HEK293 (cell line): ENCODE results near the gene CENPS.

ENCODE experiments used
- BCL6B ChIP-seq: fragments of 450-650 bp; formaldehyde crosslinking; IDR thresholded peaks from 2 replicates; pipeline ENCODE4 v1.5.1; 2017; ENCODE audit warnings: missing biosample characterization, missing genetic modification characterization
- EGR2 ChIP-seq: fragments of 450-650 bp; formaldehyde crosslinking; IDR thresholded peaks from 2 replicates; pipeline ENCODE4 v1.5.1; 2016; ENCODE audit warnings: low read depth, missing biosample characterization, missing genetic modification characterization
- GFI1B ChIP-seq: fragments of 450-650 bp; formaldehyde crosslinking; IDR thresholded peaks from 2 replicates; pipeline ENCODE4 v1.5.1; 2016; ENCODE audit warnings: missing biosample characterization, missing genetic modification characterization
- GLIS1 ChIP-seq: fragments of 450-650 bp; formaldehyde crosslinking; IDR thresholded peaks from 2 replicates; pipeline ENCODE4 v1.5.1; 2016; ENCODE audit warnings: missing biosample characterization, missing genetic modification characterization
- HIC1 ChIP-seq: fragments of 450-650 bp; formaldehyde crosslinking; IDR thresholded peaks from 2 replicates; pipeline ENCODE4 v1.5.1; 2016; ENCODE audit warnings: missing biosample characterization, missing genetic modification characterization
- IKZF3 ChIP-seq: fragments of 450-650 bp; IDR thresholded peaks from 2 replicates; pipeline ENCODE4 v1.5.0; 2018; ENCODE audit warnings: missing biosample characterization, mild to moderate bottlenecking, missing genetic modification characterization, moderate library complexity
- MYNN ChIP-seq: fragments of 450-650 bp; formaldehyde crosslinking; IDR thresholded peaks from 2 replicates; pipeline ENCODE4 v1.5.1; 2016; ENCODE audit warnings: missing biosample characterization, missing genetic modification characterization, borderline replicate concordance
- OSR2 ChIP-seq: fragments of 450-650 bp; formaldehyde crosslinking; IDR thresholded peaks from 2 replicates; pipeline ENCODE4 v1.5.1; 2016; ENCODE audit warnings: missing biosample characterization, missing genetic modification characterization
- PRDM2 ChIP-seq: fragments of 450-650 bp; formaldehyde crosslinking; IDR thresholded peaks from 2 replicates; pipeline ENCODE4 v1.5.1; 2016; ENCODE audit warnings: missing biosample characterization, missing genetic modification characterization, borderline replicate concordance
- PRDM4 ChIP-seq: fragments of 450-650 bp; formaldehyde crosslinking; IDR thresholded peaks from 2 replicates; pipeline ENCODE4 v1.5.1; 2017; ENCODE audit warnings: missing biosample characterization, missing genetic modification characterization
- SCRT1 ChIP-seq: fragments of 450-650 bp; formaldehyde crosslinking; IDR thresholded peaks from 2 replicates; pipeline ENCODE4 v1.5.1; 2016; ENCODE audit warnings: missing biosample characterization, missing genetic modification characterization, borderline replicate concordance
- YY1 ChIP-seq: fragments of 450-650 bp; formaldehyde crosslinking; IDR thresholded peaks from 2 replicates; pipeline ENCODE4 v1.5.1; 2018; ENCODE audit warnings: missing biosample characterization, missing genetic modification characterization
- YY2 ChIP-seq: fragments of 450-650 bp; formaldehyde crosslinking; IDR thresholded peaks from 2 replicates; pipeline ENCODE4 v1.5.1; 2016; ENCODE audit warnings: missing biosample characterization, missing genetic modification characterization
- ZNF221 ChIP-seq: fragments of 450-650 bp; formaldehyde crosslinking; IDR thresholded peaks from 2 replicates; pipeline ENCODE4 v1.5.1; 2017; ENCODE audit warnings: missing biosample characterization, missing genetic modification characterization, borderline replicate concordance
- ZNF223 ChIP-seq: fragments of 450-650 bp; formaldehyde crosslinking; IDR thresholded peaks from 2 replicates; pipeline ENCODE4 v1.5.1; 2016; ENCODE audit warnings: missing biosample characterization, missing genetic modification characterization
- ZNF266 ChIP-seq: fragments of 450-650 bp; formaldehyde crosslinking; IDR thresholded peaks from 2 replicates; pipeline ENCODE4 v1.5.1; 2016; ENCODE audit warnings: missing biosample characterization, missing genetic modification characterization, low read depth
- ZNF280D ChIP-seq: fragments of 450-650 bp; formaldehyde crosslinking; IDR thresholded peaks from 2 replicates; pipeline ENCODE4 v1.5.1; 2016; ENCODE audit warnings: missing biosample characterization, missing genetic modification characterization
- ZNF416 ChIP-seq: fragments of 450-650 bp; formaldehyde crosslinking; IDR thresholded peaks from 2 replicates; pipeline ENCODE4 v1.5.1; 2016; ENCODE audit warnings: missing biosample characterization, missing genetic modification characterization
- ZNF704 ChIP-seq: fragments of 450-650 bp; formaldehyde crosslinking; IDR thresholded peaks from 2 replicates; pipeline ENCODE4 v1.5.1; 2016; ENCODE audit warnings: missing biosample characterization, missing genetic modification characterization
- ZNF707 ChIP-seq: fragments of 450-650 bp; formaldehyde crosslinking; IDR thresholded peaks from 2 replicates; pipeline ENCODE4 v1.5.1; 2016; ENCODE audit warnings: missing biosample characterization, missing genetic modification characterization
- ZNF792 ChIP-seq: fragments of 450-650 bp; formaldehyde crosslinking; IDR thresholded peaks from 2 replicates; pipeline ENCODE4 v1.5.1; 2016; ENCODE audit warnings: missing biosample characterization, missing genetic modification characterization

Gene CENPS

GRCh38 chr1:10430216-10431069 is at the start of gene CENPS (continued):
- TF ChIP-seq GLIS1 (tag by site-specific recombination) (peak; percentile 74), ZNF223 (tag by site-specific recombination) (no peak), YY1 (tag by site-specific recombination) (peak; percentile 81), ZNF792 (tag by site-specific recombination) (no peak), ZNF266 (tag by site-specific recombination) (no peak; the same call in 1 of the 2 replicates), HIC1 (peak; percentile 54; the same call in 1 of the 2 replicates), MYNN (tag by site-specific recombination) (peak; percentile 54; the same call in 1 of the 2 replicates), ZNF704 (tag by site-specific recombination) (no peak), ZNF707 (no peak), YY2 (tag by site-specific recombination) (peak; percentile 74), PRDM2 (tag by site-specific recombination) (no peak), ZNF280D (tag by site-specific recombination) (no peak), OSR2 (tag by site-specific recombination) (no peak), SCRT1 (tag by site-specific recombination) (no peak), PRDM4 (no peak; the same call in 1 of the 2 replicates), EGR2 (peak; percentile 77), BCL6B (tag by site-specific recombination) (no peak), ZNF416 (no peak), IKZF3 (tag by site-specific recombination) (no peak), GFI1B (tag by site-specific recombination) (no peak), ZNF221 (tag by site-specific recombination) (no peak)
